DMS53 treated with DMSO at 0.1 percent for 48 hours (cell line): Measurements from ENCODE around the gene GABRB3.

Source experiments
- DNase-seq: peaks from one replicate; lab custom pipeline; 2025; ENCODE audit not compliant: unreplicated experiment; lab: John Stamatoyannopoulos, UW

Gene GABRB3

DNA sequence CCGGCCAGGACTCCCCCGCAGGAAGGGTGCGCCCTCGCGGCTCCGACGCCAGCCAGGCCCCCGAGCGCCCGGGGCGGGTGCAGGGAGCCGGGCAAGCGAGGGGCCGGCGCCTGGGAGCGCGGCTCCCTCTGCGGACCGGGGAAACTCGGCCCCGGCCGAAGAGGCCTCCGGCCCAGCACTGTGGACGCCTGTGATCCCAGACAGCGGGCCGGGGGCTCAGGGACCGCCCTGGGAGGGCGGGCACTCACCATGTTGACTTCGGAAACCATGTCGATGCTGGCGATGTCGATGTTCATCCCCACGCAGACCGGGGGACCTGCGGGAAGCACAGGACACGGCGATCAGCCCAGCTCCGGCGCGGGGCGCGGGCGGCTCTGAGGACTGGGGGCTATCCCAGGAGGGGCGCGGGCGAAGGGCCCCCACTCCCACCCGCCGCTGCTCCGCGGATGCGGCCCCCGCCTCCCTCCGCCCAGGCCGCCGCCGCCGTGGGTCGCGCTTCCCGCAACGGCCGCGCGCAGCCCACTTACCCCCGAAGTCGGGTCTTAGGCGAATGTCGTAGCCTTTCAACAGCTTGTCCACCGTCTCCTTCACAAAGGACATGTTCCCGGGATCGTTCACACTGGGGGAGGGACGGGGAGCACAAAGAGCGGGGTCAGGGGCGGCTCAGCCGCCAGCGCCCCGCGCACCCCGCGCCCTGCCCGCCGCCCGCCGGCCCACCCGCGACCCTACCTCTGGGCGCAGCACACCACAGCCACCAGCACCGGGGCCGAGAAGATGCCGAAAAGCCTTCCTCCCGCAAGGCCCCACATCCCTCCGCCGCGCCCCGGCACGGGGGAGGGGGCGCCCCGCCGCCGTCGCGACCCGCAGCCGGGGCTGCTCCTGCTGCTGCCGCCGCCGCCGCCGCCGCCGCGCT is at the start of gene GABRB3:
GABRB3 (minus strand) TSS at position 913 of the 913 bp plus-strand sequence.
- no peak for DNase-seq

DNA sequence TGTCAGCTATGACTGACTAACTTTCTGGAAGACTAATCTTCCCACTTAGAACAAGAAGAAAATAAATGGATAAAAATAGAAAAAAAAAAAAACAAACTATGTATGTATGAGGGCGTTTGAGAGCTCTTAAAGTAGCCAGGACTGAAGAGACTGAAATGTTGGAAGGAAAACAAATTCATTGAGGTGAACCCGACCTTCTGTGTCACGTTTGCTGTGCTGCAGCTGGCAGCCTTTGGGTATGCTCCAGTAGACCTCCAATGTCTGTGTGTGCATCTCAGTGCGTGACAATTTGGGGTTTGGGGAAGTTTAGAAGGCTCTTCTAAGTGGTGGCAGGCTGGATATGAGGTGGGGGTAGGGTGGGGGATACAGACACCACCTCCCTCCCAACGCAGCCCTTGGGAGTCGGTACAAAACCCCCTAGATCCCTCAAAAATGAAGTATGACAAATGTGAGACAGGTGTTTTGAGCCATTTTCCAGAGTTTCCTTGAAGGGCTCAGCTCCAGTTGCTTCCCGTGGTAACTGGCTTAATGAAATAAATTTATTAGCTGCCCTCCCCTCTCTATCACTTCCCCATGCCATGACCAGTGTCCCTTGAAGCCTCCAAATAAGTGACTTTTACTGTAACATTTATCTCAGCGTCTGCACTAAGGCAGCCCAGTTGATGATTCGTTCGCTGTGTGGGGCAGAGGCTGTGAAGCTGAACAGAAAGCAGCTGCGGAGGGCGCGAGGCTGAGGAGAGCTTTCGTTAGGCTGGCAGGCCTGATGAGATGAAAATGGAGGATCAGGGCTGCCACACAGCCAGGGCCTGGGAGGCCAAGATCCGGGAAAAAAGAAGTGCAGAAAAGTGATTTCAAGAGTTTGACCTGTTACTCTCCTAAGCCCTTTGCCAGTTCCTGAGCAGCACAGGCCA is 34.9 kb upstream of the GABRB3 start:
- DNase-seq, result no peak

DNA sequence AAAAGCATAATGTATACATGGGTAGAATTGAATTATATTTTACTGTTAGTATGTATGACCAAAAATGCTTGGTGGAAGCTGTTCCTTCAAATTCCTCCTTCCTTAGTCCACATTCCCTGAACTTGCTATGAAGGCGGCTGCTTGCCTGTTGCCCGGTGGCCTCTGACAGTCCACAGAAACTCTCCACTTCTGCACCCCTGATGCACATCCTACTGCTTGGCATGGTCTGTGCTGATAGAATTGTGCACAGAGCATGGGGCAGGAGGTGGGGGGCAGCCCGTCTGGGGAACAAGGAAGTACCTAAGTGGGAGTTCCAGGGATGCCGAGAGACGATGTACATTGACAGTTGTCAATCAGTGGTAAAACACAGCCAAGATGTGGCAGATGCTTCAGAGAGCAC is 33.7 kb upstream of the GABRB3 start:
- no peak for DNase-seq

DNA sequence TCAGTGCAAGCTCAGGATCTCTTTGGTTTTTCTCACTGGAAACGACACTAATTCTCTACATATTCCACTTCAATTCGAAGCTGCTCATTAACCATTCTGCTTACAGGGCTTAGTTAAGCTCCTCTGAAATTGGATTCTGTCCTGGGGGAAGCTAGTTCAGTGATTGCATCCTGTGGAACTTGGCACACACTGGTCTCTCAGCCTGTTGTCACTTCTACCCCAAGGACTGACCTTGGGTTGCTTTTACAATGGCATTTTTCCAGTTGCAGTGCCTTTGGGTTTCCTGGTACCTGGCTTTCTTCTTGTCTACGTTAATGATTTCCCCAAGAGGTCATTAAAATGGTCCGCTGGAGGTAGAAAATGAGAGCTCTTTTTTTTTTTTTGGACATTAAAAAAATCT is 33.3 kb upstream of the GABRB3 start:
- DNase-seq, result no peak

DNA sequence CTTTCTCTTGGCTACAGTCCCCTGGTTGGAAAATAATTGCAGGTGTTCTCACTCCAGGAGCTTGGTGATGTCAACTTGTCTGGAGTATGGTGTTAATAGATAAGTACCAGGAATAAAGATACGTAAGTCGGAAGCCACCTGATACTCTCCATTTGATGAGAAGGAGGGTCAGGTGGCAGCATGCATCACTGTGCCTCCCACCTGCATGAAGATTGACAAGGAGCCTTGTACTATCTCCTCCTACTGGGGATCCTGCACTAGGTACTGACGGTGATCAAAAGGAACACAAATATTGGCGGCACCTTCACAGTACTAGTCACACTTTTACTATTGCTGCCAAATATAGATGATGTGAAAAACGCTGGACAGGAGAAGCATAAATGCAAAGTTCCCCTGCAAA is 32.6 kb upstream of the GABRB3 start:
- no peak for DNase-seq

DNA sequence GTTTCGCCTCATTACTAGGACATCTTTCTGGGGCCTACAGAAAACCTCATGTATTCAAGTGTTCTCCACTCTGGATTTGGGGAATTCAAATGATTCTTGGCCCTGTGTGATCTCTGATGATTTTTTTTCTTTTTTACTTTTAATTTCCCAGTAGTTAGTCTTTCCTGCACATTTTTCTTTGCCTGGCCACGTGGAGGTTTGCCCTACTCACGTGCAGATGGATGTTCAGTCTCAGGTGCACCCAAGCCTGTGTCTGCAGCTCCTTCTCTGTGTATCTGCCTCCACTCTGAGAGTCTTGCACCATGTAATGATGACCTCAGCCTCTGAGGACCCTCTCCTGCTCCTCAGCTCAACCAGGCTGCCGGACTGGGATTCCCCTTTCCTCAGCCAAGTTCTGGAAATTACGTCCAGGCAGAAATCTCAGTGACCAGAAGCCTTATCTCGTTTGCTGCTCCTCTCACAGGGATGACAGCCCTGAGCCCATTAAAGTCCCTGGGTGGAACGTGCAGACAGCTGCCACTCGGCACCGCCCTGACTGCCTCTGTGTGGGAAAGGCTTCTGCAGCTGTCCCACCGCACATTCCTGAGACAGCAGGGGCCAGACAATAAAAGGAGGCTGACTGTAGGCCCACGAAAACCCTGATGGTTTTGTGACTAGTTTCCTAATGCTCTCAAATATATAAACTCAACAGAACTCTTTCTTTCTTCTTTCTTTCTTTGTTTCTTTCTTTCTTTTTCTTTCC is 31.4 kb upstream of the GABRB3 start:
- DNase-seq, result no peak

DNA sequence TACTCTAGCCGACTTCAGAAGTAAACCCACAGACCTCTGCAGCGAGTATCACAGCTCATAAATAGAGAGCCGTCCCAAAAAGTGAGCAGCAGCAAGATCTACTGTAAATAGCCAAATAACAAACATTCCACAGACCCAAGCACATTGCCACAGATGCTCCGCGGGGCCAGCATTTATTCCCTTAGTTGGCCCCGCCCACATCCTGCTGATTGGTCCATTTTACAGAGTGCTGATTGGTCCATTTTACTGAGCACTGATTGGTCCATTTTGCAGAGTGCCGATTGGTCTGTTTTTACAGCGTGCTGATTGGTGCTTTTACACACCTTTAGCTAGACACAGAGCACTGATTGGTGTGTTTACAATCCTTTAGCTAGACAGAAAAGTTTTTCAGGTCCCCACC is 17.3 kb upstream of the GABRB3 start:
- no peak for DNase-seq

DNA sequence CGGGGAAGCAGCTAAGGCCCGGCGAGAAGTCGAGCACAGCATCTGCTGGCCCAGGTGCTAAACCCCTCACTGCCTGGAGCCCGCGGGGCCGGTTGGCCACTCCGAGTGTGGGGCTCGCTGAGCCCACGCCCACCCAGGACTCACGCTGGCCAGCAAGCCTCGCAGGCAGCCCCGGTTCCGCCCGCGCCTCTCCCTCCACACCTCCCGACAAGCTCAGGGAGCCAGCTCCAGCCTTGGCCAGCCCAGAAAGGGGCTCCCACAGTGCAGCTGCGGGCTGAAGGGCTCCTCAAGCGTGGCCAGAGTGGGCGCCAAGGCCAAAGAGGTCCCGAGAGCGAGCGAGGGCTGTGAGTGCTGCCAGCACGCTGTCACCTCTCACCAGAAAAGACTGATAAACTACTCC is 8.9 kb upstream of the GABRB3 start:
- DNase-seq, result no peak

DNA sequence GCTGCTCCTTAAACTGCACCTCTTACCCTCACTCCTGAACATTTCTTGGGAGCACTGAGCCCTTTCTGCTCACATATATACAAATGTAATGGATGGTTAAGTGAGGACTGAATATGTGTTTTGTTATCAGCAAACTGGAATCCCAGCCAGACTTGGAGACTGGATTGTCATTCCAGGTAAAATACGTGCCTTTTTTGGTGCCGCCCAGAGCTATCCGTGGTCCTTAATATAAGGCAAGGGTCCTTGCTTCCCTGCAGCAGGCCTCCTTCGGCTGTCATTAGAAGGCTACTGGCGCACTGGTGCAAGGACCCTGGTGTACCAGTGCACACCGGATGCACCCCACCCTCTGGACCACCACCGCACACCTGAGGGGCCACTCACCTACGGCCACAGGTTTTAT is 1.1 kb upstream of the GABRB3 start:
- DNase-seq, result no peak

DNA sequence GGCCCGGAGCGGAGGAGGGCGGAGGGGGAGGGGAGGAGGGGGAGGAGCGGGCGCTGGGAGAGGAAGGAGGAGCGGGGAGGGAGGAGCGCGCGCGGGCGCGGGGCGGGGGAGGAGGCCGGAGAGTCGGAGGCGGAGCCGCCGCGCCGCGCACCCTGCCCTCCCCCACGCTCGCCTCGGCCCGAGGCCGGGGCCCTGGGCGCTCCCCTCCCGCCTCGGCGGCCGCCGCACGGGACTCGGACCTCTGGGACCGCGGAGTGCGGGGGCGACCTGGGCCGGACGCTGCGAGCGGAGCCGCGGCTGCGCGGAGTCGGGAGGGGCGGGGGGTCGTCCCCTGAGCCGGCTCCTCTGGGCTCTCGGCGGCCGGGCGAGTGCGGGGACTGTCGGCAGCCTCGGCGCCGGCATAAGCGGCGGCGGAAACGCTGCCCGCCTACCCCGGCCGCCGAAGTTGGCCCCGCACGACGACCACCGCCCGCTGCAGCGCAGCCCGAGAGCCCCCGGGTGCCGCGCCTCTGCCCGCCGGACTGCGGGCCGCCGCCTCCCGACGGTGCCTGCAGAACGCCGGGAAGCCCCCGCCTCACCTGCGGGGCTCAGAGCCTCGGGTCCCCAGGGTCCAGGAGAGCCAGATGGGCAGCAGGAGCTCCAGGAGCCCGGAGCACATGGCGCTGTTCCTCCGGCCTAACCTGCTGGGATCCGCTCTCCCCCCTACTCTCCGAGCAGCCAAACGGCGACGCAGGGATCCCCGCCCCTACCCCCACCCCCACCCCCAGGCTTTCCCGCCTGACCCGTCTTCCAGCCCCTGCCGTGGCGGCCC is 406 bp upstream of the GABRB3 start:
- no peak for DNase-seq

DNA sequence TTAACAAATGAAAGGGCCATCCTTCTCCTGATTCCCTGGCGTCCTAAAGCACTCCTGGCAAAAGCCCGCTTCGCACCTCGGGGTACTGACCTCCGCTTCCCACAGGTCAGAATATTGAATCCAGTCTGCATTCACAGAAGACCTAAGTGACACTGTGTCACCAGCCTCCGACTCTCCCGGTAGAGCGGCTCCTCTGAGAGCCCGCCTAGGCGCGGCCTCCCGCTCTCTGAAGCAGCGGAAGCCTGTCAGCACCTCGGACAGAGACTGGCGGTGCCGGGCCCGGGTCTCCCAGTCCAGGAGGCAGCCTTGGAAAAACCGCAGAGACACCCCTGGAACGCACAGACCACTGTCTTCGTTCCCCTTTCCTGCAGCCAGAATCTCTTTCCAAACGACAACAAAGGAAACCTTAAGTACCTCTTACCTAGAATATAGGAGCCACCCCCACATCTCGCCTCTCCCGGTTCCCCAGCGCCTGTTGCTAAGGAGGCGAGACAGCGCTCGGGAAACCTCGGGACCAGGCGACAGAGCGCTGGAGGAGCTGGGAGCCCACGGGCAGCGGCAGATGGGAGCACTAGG is 1.2 kb downstream of the GABRB3 start:
- no peak for DNase-seq

DNA sequence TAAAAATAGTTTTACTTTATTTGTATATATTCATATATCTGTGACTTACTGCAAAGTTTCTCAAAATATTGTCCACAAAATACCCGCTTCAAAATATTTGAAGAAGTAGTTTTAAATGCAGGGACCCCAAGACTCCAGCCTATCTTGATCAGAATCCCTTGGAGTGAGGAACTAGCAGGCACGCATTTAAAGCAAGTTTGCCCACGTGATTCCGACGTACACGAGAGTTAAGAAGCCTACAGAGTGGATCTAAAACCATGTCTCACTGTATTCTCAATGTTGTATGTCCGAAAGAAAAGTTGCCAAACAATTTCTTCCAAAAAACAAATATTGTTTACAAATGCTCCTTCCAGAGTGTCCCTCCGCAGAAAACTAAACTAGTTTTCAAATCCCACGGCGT is 1.7 kb downstream of the GABRB3 start:
- DNase-seq, result no peak

DNA sequence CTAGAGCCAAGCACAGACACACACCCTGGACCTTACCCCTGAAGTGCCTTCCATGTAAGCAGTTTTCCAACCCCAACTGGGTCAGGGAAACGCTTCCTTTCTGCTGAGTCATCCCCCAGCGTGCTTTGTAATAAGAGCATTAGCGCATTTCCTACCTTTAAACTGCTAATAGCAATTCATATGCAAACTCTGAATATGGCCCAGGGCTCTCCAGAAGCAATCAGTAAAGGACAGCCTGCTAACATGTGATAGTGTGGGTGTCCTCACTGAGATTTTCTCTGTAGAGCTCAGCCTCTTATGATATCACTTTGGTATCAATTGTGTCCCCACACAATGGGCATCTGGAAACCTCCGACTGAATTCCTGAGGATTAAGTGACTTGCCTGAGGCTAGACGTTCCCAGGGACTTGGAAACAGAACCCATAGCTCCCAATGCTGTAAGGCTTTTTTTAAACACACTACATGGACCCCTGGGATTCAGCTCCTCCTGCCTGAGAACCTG is 5.6 kb downstream of the GABRB3 start:
- no peak for DNase-seq

DNA sequence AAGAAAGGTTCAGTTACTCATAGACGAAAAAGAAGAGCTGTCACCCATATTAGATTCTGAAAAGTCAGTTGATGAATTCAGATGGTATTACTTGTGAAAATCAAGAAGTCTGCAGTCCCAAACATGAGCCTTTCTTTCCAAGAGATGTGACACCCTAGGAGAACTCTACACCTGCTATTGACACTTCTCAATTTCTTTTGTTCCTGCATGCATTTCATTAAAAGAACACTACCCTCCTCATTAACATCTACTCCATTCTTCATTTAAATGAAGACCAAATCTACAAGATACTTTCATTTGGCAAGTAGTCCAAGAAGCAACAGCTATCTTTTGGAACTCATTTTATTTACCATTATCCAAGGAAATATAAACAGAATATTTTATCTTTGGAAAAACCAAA is 6.6 kb downstream of the GABRB3 start:
- DNase-seq, result no peak

DNA sequence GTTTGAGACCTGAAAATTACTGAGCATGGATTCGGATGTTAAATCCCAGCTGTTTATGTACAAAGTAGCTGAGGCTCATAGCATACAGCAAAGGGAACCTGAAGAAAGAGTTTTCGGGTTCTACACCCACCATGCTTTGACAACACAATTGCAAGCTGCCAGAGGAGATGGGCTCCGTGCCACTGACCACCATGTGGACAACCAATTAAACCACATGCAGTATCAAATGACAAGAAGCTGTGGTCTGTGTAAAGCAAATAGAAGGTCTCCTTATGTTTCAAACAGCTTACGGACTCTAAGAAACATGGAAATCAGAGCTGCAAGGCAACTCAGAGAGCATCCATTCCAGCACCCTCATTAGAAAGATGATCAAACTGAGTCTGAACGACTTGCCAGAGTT is 12.9 kb downstream of the GABRB3 start:
- DNase-seq, result no peak

DNA sequence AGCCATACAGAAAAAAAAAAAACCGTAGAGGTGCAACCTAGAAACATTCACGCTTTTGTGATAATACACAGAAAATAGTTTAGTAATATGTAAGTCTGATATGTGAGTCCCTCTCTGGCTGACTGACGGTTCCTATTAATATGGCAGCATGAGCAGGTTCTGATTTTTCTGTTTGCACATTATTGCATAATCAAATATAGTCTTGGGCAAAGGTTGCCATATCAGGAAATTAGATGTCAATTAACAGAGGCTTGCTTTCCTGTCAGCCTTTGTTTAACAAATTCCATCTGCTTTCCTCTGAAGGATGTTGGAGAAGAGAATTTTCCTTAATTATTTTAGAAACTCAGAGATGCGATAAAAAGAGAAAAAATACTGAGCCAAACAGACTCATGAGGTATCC is 14.8 kb downstream of the GABRB3 start:
- no peak for DNase-seq

DNA sequence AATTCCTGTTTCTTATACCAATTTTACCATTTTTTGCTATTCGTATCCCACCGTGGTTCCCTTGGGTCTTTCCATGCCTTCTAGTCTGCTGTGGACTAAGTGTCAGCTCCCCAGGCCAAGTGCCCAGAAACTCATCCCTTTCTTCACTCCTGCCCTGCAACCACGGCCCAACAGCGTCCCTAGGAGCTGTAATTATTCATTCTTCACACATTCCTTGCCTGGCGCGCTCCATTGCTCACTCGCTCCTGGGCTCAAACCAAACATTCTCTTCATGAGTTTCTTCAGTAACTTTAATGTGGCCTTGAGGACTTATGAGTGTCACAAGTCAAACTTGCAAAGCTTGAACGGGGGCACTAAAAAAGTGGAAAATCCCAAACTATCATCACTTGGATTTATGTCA is 15.7 kb downstream of the GABRB3 start:
- DNase-seq, result no peak

DNA sequence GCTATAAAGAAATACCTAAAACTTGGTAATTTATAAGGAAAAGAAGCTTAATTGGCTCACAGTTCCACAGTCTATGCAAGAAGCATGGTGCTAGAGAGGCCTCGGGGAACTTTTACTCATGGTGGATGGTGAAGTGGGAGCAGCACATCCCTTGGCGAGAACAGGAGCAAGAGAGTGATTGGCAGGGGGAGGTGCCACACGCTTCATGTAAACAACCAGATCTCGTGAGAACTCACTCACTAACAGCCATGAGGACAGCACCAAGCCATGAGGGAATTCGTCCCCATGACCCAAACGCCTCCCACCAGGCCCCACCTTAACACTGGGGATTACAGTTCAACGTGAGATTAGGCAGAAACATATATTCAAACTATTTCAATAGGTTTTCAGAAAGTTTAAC is 28.0 kb downstream of the GABRB3 start:
- DNase-seq, result no peak

DNA sequence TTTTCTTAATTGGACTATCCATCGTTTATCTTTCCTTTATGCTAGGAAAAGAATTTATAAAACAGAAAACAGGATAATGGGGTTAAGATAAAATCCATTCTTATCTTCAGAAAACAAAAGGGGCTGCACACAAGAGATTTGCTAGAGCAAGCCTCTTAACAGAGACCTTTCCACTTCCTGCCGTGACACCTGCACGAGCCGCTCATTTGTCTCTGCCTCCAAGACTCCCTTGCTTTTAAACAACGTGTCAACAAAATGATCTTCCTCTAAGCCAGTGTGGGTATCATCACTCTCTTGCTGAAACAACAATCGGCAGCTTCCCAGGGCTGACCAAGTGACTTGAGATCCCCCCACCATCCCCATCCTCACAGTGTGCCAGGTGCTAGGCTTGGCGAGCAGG is 33.1 kb downstream of the GABRB3 start:
- no peak for DNase-seq

DNA sequence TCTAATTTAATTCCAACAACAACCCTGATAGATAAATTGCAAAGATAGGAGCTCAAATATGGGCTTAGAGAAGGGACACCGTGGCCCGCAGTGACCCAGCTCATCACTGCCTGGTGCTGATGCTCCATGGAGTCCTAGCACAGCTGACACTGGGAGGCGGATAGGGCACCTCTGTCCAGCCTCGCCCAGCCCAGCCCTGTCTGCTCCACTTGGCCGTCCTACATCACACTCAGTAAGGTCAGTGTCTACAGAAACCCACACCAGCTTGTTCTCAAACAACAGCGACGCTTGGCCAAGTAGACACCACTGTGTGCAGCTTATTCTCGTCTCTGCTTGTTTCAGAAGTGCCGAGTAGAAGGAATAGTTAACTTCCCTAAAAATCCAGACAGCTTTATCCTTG is 33.9 kb downstream of the GABRB3 start:
- DNase-seq, result no peak
